Subcutaneous abdominal adipose tissue (tissue), 5 donors: ENCODE measurements around the gene OTUD6A.

Experiments
- H3K27ac ChIP-seq: one replicate; pipeline ENCODE4 v1.7.0; 2013; ENCODE audit warnings: low read depth, mild to moderate bottlenecking, inconsistent platforms, low read length, moderate library complexity
- H3K27me3 ChIP-seq, 5 donors: one replicate each; pipeline ENCODE4 v1.7.0; 2013; ENCODE audit warnings: low read length in 5 of 5, inconsistent platforms in 1 of 5; ENCODE audit not compliant: control insufficient read depth in 5 of 5, insufficient read depth in 4 of 5
- H3K36me3 ChIP-seq, 5 donors: one replicate each; pipeline ENCODE4 v1.7.0; 2013; ENCODE audit warnings: low read length in 5 of 5; ENCODE audit not compliant: control insufficient read depth in 5 of 5, insufficient read depth in 5 of 5
- H3K4me1 ChIP-seq, 5 donors: one replicate each; pipeline ENCODE4 v1.7.0; 2013; ENCODE audit warnings: low read length in 5 of 5, mild to moderate bottlenecking in 3 of 5, moderate library complexity in 1 of 5; ENCODE audit not compliant: control insufficient read depth in 5 of 5, insufficient read depth in 5 of 5
- H3K4me3 ChIP-seq, 5 donors: one replicate each; pipeline ENCODE4 v1.7.0; 2013; ENCODE audit warnings: low read length in 5 of 5, low read depth in 1 of 5
- H3K9ac ChIP-seq, 5 donors: one replicate each; pipeline ENCODE4 v1.7.0; 2013; ENCODE audit warnings: low read length in 5 of 5, mild to moderate bottlenecking in 4 of 5, moderate library complexity in 3 of 5
- H3K9me3 ChIP-seq, 5 donors: one replicate each; pipeline ENCODE4 v1.7.0; 2013; ENCODE audit warnings: low read length in 5 of 5; ENCODE audit not compliant: control insufficient read depth in 5 of 5
- donor health status: healthy.
- donor health status: healthy.
- donor health status: healthy.
- donor health status: healthy.
- donor health status: healthy.

The OTUD6A gene

GRCh38 chrX:70062076-70062475 lies at the start of gene OTUD6A:
Gene OTUD6A (plus strand): TSS chrX:70062457. CDS start chrX:70062525, 68 bp downstream.
- Histone ChIP-seq H3K27ac (no peak within 1 kb of the TSS), H3K4me1 (no peaks in the 10 kb centered on the region), H3K9ac (no peak within 1 kb of the TSS), H3K4me3 (no peak within 1 kb of the TSS), H3K36me3 (no peaks in the 10 kb centered on the region), H3K9me3 (peaks cover 0 to 13% (median 5%) of the 10 kb centered on the region in 5 donors), H3K27me3 (peaks cover 7 to 17% (median 13%) of the 10 kb centered on the region in 5 donors)

- Histone ChIP-seq H3K9me3 (peaks cover 0 to 4% (median 0%) of the 10 kb centered on the region in 5 donors), H3K4me3 (no peak overlapping the region), H3K9ac (no peak overlapping the region), H3K27me3 (peaks cover 6 to 23% (median 11%) of the 10 kb centered on the region in 5 donors), H3K36me3 (no peaks in the 10 kb centered on the region), H3K27ac (no peak overlapping the region), H3K4me1 (peaks cover 0 to 1% (median 0%) of the 10 kb centered on the region in 5 donors)
Observed at GRCh38 chrX:70012756-70013155, 49.5 kb upstream of the OTUD6A start.

- Histone ChIP-seq H3K4me3 (no peak overlapping the region), H3K4me1 (peaks cover 0 to 1% (median 0%) of the 10 kb centered on the region in 5 donors), H3K27me3 (peaks cover 6 to 23% (median 11%) of the 10 kb centered on the region in 5 donors), H3K9ac (no peak overlapping the region), H3K27ac (no peak overlapping the region), H3K36me3 (no peaks in the 10 kb centered on the region), H3K9me3 (peaks cover 0 to 11% (median 0%) of the 10 kb centered on the region in 5 donors)
Observed at GRCh38 chrX:70013466-70014381, 48.5 kb upstream of the OTUD6A start.

GRCh38 chrX:70016513-70016912 lies 45.7 kb upstream of the OTUD6A start:
- H3K9me3 ChIP-seq = peaks cover 0 to 11% (median 3%) of the 10 kb centered on the region in 5 donors
- H3K27ac ChIP-seq = no peak overlapping the region
- H3K27me3 ChIP-seq = peaks cover 6 to 22% (median 11%) of the 10 kb centered on the region in 5 donors
- peaks cover 0 to 1% (median 0%) of the 10 kb centered on the region in 5 donors for H3K4me1 ChIP-seq
- H3K9ac ChIP-seq = no peak overlapping the region
- H3K36me3 ChIP-seq = no peaks in the 10 kb centered on the region
- no peak overlapping the region for H3K4me3 ChIP-seq

GRCh38 chrX:70022616-70023015 lies 39.6 kb upstream of the OTUD6A start:
- no peak overlapping the region for H3K27ac ChIP-seq

GRCh38 chrX:70025464-70025863 lies 36.8 kb upstream of the OTUD6A start:
- Histone ChIP-seq H3K36me3 (no peaks in the 10 kb centered on the region), H3K9ac (no peak overlapping the region), H3K27ac (no peak overlapping the region), H3K9me3 (no peaks in the 10 kb centered on the region), H3K4me1 (peaks cover 0 to 8% (median 0%) of the 10 kb centered on the region in 5 donors), H3K27me3 (peaks cover 0 to 17% (median 15%) of the 10 kb centered on the region in 5 donors), H3K4me3 (no peak overlapping the region)

More at GRCh38 chrX:70022616-70023015, 39.6 kb upstream of the OTUD6A start:
- H3K27me3 ChIP-seq = peaks cover 0 to 9% (median 5%) of the 10 kb centered on the region in 5 donors
- H3K9ac ChIP-seq = no peak overlapping the region
- no peaks in the 10 kb centered on the region for H3K36me3 ChIP-seq
- peaks cover 0 to 9% (median 3%) of the 10 kb centered on the region in 5 donors for H3K9me3 ChIP-seq
- no peak overlapping the region for H3K4me3 ChIP-seq
- H3K4me1 ChIP-seq = peaks cover 0 to 8% (median 0%) of the 10 kb centered on the region in 5 donors

- Histone ChIP-seq H3K27me3 (peaks cover 0 to 17% (median 15%) of the 10 kb centered on the region in 5 donors), H3K9ac (no peak overlapping the region), H3K36me3 (no peaks in the 10 kb centered on the region), H3K27ac (no peak overlapping the region), H3K4me3 (no peak overlapping the region), H3K9me3 (no peaks in the 10 kb centered on the region), H3K4me1 (peaks cover 0 to 8% (median 0%) of the 10 kb centered on the region in 5 donors)
Observed at GRCh38 chrX:70026112-70026850, 36.0 kb upstream of the OTUD6A start.

- peaks cover 0 to 17% (median 15%) of the 10 kb centered on the region in 5 donors for H3K27me3 ChIP-seq
- no peak overlapping the region for H3K27ac ChIP-seq
- peaks cover 0 to 8% (median 0%) of the 10 kb centered on the region in 5 donors for H3K4me1 ChIP-seq
- no peak overlapping the region for H3K4me3 ChIP-seq
- no peaks in the 10 kb centered on the region for H3K36me3 ChIP-seq
- no peaks in the 10 kb centered on the region for H3K9me3 ChIP-seq
- H3K9ac ChIP-seq = no peak overlapping the region
Observed at GRCh38 chrX:70026851-70027200, 35.4 kb upstream of the OTUD6A start.

- H3K9me3 ChIP-seq = no peaks in the 10 kb centered on the region
- H3K27ac ChIP-seq = no peak overlapping the region
- peaks cover 0 to 24% (median 18%) of the 10 kb centered on the region in 5 donors for H3K27me3 ChIP-seq
- H3K4me3 ChIP-seq = no peak overlapping the region
- H3K36me3 ChIP-seq = no peaks in the 10 kb centered on the region
- peaks cover 0 to 8% (median 0%) of the 10 kb centered on the region in 5 donors for H3K4me1 ChIP-seq
- no peak overlapping the region for H3K9ac ChIP-seq
Observed at GRCh38 chrX:70029863-70030262, 32.4 kb upstream of the OTUD6A start.
